H1 (cell line): ENCODE measurements around the gene HPX. TPM values are rescaled to one million over a fixed set of nuclear protein-coding genes. Genes with fewer than 3 reads are reported as not detected.

Source experiments
- CTCF ChIA-PET: fragments of 300-600 bp; sonication (Branson Sonifier 250); formaldehyde crosslinking; loops from one replicate; lab custom pipeline; 2021; ENCODE audit not compliant: partially characterized antibody; lab: Charles Lee
- POLR2A ChIA-PET: fragments of 300-600 bp; sonication (Branson Sonifier 250); formaldehyde crosslinking; loops from one replicate; lab custom pipeline; 2021; ENCODE audit warnings: inconsistent platforms; ENCODE audit not compliant: partially characterized antibody; lab: Charles Lee
- DNase-seq, 2 experiments: peaks; one replicate each; pipeline versions ENCODE4 v3.0.0 to v3.0.0-alpha.2; 2010 to 2022; ENCODE audit warnings: low spot score in 2 of 2, low read depth in 1 of 2, mixed read lengths in 1 of 2
- FAIRE-seq: peaks from 2 replicates; lab custom pipeline; 2011; peaks lifted over from hg19 to GRCh38; lab: Jason Lieb, UNC
- H2AFZ ChIP-seq: 2 replicates; pipeline ENCODE4 v1.8.1; 2012; ENCODE audit warnings: low read length, inconsistent platforms
- H2AK5ac ChIP-seq: 2 replicates; pipeline ENCODE4 v1.6.1; 2013; ENCODE audit warnings: low read depth, low read length
- H2BK120ac ChIP-seq: replicated peaks from 2 replicates; pipeline ENCODE3; 2013; ENCODE audit warnings: low read depth, low read length, inconsistent platforms
- H2BK12ac ChIP-seq: 2 replicates; pipeline ENCODE4 v1.6.1; 2013; ENCODE audit warnings: low read depth, low read length
- H2BK15ac ChIP-seq: 2 replicates; pipeline ENCODE4 v1.6.1; 2013; ENCODE audit warnings: low read length
- H2BK20ac ChIP-seq: 2 replicates; pipeline ENCODE4 v1.6.1; 2013; ENCODE audit warnings: low read length
- H2BK5ac ChIP-seq: 2 replicates; pipeline ENCODE4 v1.6.1; 2013; ENCODE audit warnings: low read depth, low read length
- H3K14ac ChIP-seq: 2 replicates; pipeline ENCODE4 v1.6.1; 2013; ENCODE audit warnings: inconsistent platforms; ENCODE audit not compliant: insufficient read length
- H3K18ac ChIP-seq: 2 replicates; pipeline ENCODE4 v1.6.1; 2013; ENCODE audit warnings: low read length; ENCODE audit errors: extremely low read depth
- H3K23ac ChIP-seq: 2 replicates; pipeline ENCODE4 v1.6.1; 2013; ENCODE audit warnings: inconsistent platforms; ENCODE audit not compliant: insufficient read length
- H3K23me2 ChIP-seq: 2 replicates; pipeline ENCODE4 v1.6.1; 2013; ENCODE audit warnings: low read depth, low read length
- H3K27ac ChIP-seq: 2 replicates; pipeline ENCODE4 v1.6.1; 2011; ENCODE audit warnings: low read depth, low read length, inconsistent platforms
- H3K27me3 ChIP-seq, 4 experiments: replicated peaks in 1 of 4; 1 replicate in 1 of 4; 2 replicates in 3 of 4; pipeline versions ENCODE4 v1.6.1 to v1.8.1; 2011 to 2013; ENCODE audit warnings: low read length in 3 of 4, mild to moderate bottlenecking in 3 of 4, inconsistent platforms in 2 of 4, mixed read lengths in 2 of 4, moderate library complexity in 1 of 4; ENCODE audit not compliant: control insufficient read depth in 3 of 4, insufficient read depth in 3 of 4; ENCODE audit errors: extremely low read depth in 1 of 4
- H3K36me3 ChIP-seq, 4 experiments: 2 replicates each; pipeline versions ENCODE4 v1.6.1 to v1.8.1; 2011 to 2013; ENCODE audit warnings: mild to moderate bottlenecking in 4 of 4, low read length in 3 of 4, moderate library complexity in 2 of 4, control low read depth in 1 of 4, inconsistent platforms in 1 of 4; ENCODE audit not compliant: insufficient read depth in 4 of 4, control insufficient read depth in 2 of 4
- H3K4ac ChIP-seq: replicated peaks from 2 replicates; pipeline ENCODE3; 2013; ENCODE audit warnings: low read length, low read depth, mixed read lengths, inconsistent platforms; ENCODE audit not compliant: insufficient read length
- H3K4me1 ChIP-seq, 4 experiments: replicated peaks in 1 of 4; 1 replicate in 1 of 4; 2 replicates in 3 of 4; pipeline versions ENCODE4 v1.6.1 to v1.8.1; 2011 to 2013; ENCODE audit warnings: low read length in 3 of 4, inconsistent platforms in 2 of 4, mixed read lengths in 1 of 4; ENCODE audit not compliant: insufficient read depth in 4 of 4, control insufficient read depth in 3 of 4
- H3K4me2 ChIP-seq, 2 experiments: 2 replicates each; pipeline versions ENCODE4 v1.6.1 to v1.8.1; 2011 to 2013; ENCODE audit warnings: low read depth in 2 of 2, low read length in 2 of 2, control low read depth in 1 of 2, inconsistent platforms in 1 of 2, mild to moderate bottlenecking in 1 of 2; ENCODE audit not compliant: insufficient read depth in 1 of 2
- H3K4me3 ChIP-seq, 4 experiments: fragments of 200-600, 300-600 bp in 1 of 4; sonication (generic), shearing (Covaris generic), sonication (Bioruptor Twin) in 1 of 4; 2 replicates each; pipeline versions ENCODE4 v1.5.1 to v1.8.1; 2011 to 2016; ENCODE audit warnings: low read length in 4 of 4, low read depth in 3 of 4, control low read depth in 2 of 4, inconsistent platforms in 2 of 4, mild to moderate bottlenecking in 2 of 4, mixed read lengths in 1 of 4, moderate library complexity in 1 of 4; ENCODE audit not compliant: insufficient read depth in 2 of 4; ENCODE audit errors: extremely low read depth in 1 of 4
- H3K56ac ChIP-seq: replicated peaks from 2 replicates; pipeline ENCODE3; 2013; ENCODE audit warnings: low read depth, mild to moderate bottlenecking, mixed read lengths, low read length, inconsistent platforms; ENCODE audit not compliant: insufficient read length
- H3K79me1 ChIP-seq: 2 replicates; pipeline ENCODE4 v1.6.1; 2013; ENCODE audit warnings: low read depth, low read length, control low read depth
- H3K79me2 ChIP-seq, 2 experiments: 2 replicates each; pipeline versions ENCODE4 v1.6.1 to v1.8.1; 2012 to 2013; ENCODE audit warnings: low read length in 2 of 2, mild to moderate bottlenecking in 2 of 2, inconsistent platforms in 1 of 2; ENCODE audit not compliant: insufficient read depth in 2 of 2, control insufficient read depth in 1 of 2
- H3K9ac ChIP-seq, 4 experiments: replicated peaks in 1 of 4; 1 replicate in 1 of 4; 2 replicates in 3 of 4; pipeline versions ENCODE4 v1.6.1 to v1.8.1; 2011 to 2013; ENCODE audit warnings: low read depth in 3 of 4, low read length in 3 of 4, control low read depth in 2 of 4, mild to moderate bottlenecking in 2 of 4, moderate library complexity in 2 of 4, inconsistent platforms in 1 of 4; ENCODE audit errors: extremely low read depth in 1 of 4
- H3K9me3 ChIP-seq, 2 experiments: 2 replicates each; pipeline versions ENCODE4 v1.6.1 to v1.8.1; 2012 to 2013; ENCODE audit warnings: mild to moderate bottlenecking in 2 of 2, moderate library complexity in 2 of 2, control low read depth in 1 of 2, inconsistent platforms in 1 of 2, low read depth in 1 of 2, low read length in 1 of 2, mixed read lengths in 1 of 2; ENCODE audit not compliant: insufficient read depth in 2 of 2
- H4K20me1 ChIP-seq, 2 experiments: replicated peaks in 1 of 2; 2 replicates each; pipeline versions ENCODE3 to v1.8.1; 2011 to 2013; ENCODE audit warnings: inconsistent platforms in 2 of 2, low read length in 2 of 2, mild to moderate bottlenecking in 1 of 2; ENCODE audit not compliant: insufficient read depth in 2 of 2, control insufficient read depth in 1 of 2
- H4K5ac ChIP-seq: 2 replicates; pipeline ENCODE4 v1.6.1; 2013; ENCODE audit warnings: low read length, low read depth, mixed read lengths, inconsistent platforms; ENCODE audit not compliant: insufficient read length
- H4K8ac ChIP-seq: 2 replicates; pipeline ENCODE4 v1.8.0; 2013; ENCODE audit warnings: mild to moderate bottlenecking, moderate library complexity, low read length, inconsistent platforms; ENCODE audit not compliant: insufficient read depth; ENCODE audit errors: extremely low read depth
- H4K91ac ChIP-seq: replicated peaks from 2 replicates; pipeline ENCODE3; 2013; ENCODE audit warnings: low read length, mixed read lengths, inconsistent platforms; ENCODE audit not compliant: insufficient read length
- CBX5 ChIP-seq: fragments of 300-800, 300-1000 bp; sonication (generic); IDR thresholded peaks from 2 replicates; pipeline ENCODE4 v1.7.1; 2016; ENCODE audit warnings: antibody characterized with exemption, low read length, low read depth
- CREB1 ChIP-seq: IDR thresholded peaks from 2 replicates; pipeline ENCODE4 v1.6.1; 2012; ENCODE audit warnings: inconsistent platforms
- CTCF ChIP-seq, 3 experiments: IDR thresholded peaks; 1 replicate in 2 of 3; 2 replicates in 1 of 3; pipeline versions ENCODE4 v1.5.1 to v1.6.1; 2011; ENCODE audit warnings: low read length in 3 of 3, mild to moderate bottlenecking in 3 of 3, inconsistent platforms in 2 of 3, low read depth in 1 of 3, moderate library complexity in 1 of 3; ENCODE audit not compliant: insufficient read depth in 1 of 3; ENCODE audit errors: control extremely low read depth in 1 of 3
- HDAC6 ChIP-seq: IDR thresholded peaks from one replicate; pipeline ENCODE4 v1.7.1; 2012; ENCODE audit warnings: low read depth, mild to moderate bottlenecking, inconsistent platforms, low read length, moderate library complexity
- KDM1A ChIP-seq: fragments of 200-600, 300-600 bp; sonication (generic); IDR thresholded peaks from 2 replicates; pipeline ENCODE4 v1.7.1; 2016; ENCODE audit warnings: mild to moderate bottlenecking, low read length, borderline replicate concordance
- KDM5A ChIP-seq: fragments of 200-600 bp; IDR thresholded peaks from 2 replicates; pipeline ENCODE4 v1.7.1; 2012; ENCODE audit warnings: mild to moderate bottlenecking, low read length, inconsistent platforms, mixed read lengths
- POLR2A ChIP-seq, 2 experiments: IDR thresholded peaks; 1 replicate in 1 of 2; 2 replicates in 1 of 2; pipeline ENCODE4 v1.6.1; 2011; ENCODE audit warnings: low read depth in 2 of 2, low read length in 2 of 2, mild to moderate bottlenecking in 2 of 2; ENCODE audit errors: control extremely low read depth in 1 of 2
- POU5F1 ChIP-seq: IDR thresholded peaks from 2 replicates; pipeline ENCODE4 v1.6.1; 2011; ENCODE audit warnings: low read depth, mild to moderate bottlenecking, low read length, moderate library complexity
- RBBP5 ChIP-seq: IDR thresholded peaks from 2 replicates; pipeline ENCODE4 v1.7.1; 2012; ENCODE audit warnings: low read depth, mild to moderate bottlenecking, inconsistent platforms, low read length, moderate library complexity, borderline replicate concordance
- SP1 ChIP-seq: IDR thresholded peaks from 2 replicates; pipeline ENCODE4 v1.6.1; 2011; ENCODE audit warnings: low read depth, low read length
- TBP ChIP-seq: IDR thresholded peaks from 2 replicates; pipeline ENCODE4 v1.6.1; 2011; ENCODE audit warnings: low read depth, low read length, improper control_type of control experiment
- TEAD4 ChIP-seq: IDR thresholded peaks from 2 replicates; pipeline ENCODE4 v1.6.1; 2012; ENCODE audit warnings: low read depth, low read length, inconsistent platforms, mixed read lengths
- WGBS, 2 experiments: shearing (Covaris generic) in 1 of 2; methylation state at CpG; one replicate each; pipeline versions ENCODE4 v1.1.6 to v1.1.7; 2013 to 2015; ENCODE audit warnings: low lambda C conversion rate in 2 of 2, mixed read lengths in 2 of 2, inconsistent platforms in 1 of 2, low coverage in 1 of 2, missing lambda C conversion rate in 1 of 2; ENCODE audit not compliant: insufficient replicate concordance in 2 of 2, insufficient coverage in 1 of 2, insufficient read length in 1 of 2; ENCODE audit errors: extremely low coverage in 1 of 2, missing lambda C conversion rate in 1 of 2; 5-methylcytosine and 5-hydroxymethylcytosine counted together
- polyA plus RNA-seq, 7 experiments: library from polyadenylated mRNA; depleted of rRNA in 3 of 7; stranded (reverse) in 5 of 7; unstranded in 2 of 7; fragments of >200 nt in 5 of 7; fragments of 200-250 nt in 2 of 7; gene quantifications; 1 replicate in 5 of 7; 2 replicates in 1 of 7; 4 replicates in 1 of 7; pipeline versions ENCODE4 v1.2.1 to v1.2.3, GENCODE V29; 2011 to 2013; ENCODE audit warnings: missing spikeins in 2 of 7, mixed read lengths in 2 of 7
- total RNA-seq: library from RNA; stranded (reverse); fragmentation: NEBNext Ultra II Directional; extraction: Animal tissue kit (Norgen Biotek cat#: 25700); gene quantifications from 2 replicates; pipeline ENCODE4 v1.2.1, GENCODE V29; 2021

The HPX gene
- total and polyA plus RNA-seq, 2 of the 8 experiments (the other 6 are each of a cell fraction or from before 2014, with no cell fraction given) = 0.80 to 0.97 TPM

- POLR2A ChIA-PET = interaction anchor here (0.9 to 2.2 kb wide), 13 partner anchors 8 to 125 kb away, joined by 3 to 13 read pairs (median 5); partner anchors contain the start of genes DNHD1, HPX, SMPD1 and TRIM3
- FAIRE-seq = no peak
- no peak for TF ChIP-seq CTCF (IDR thresholded peaks at IDR 0.05; ENCODE audit: control extremely low read depth in 1 of 3, insufficient read depth in 1 of 3, low read depth in 1 of 3, low read length in 3 of 3)
- TF ChIP-seq RBBP5 = no peak
- no peak for TF ChIP-seq KDM1A
- TF ChIP-seq CBX5 = no peak
- TF ChIP-seq TBP = no peak
- no peak for TF ChIP-seq KDM5A
- no peak for TF ChIP-seq SP1
- TF ChIP-seq POU5F1 = no peak
- TF ChIP-seq HDAC6 = no peak
- no peak for TF ChIP-seq CREB1
- no peak for TF ChIP-seq TEAD4
- no peak for TF ChIP-seq POLR2A (IDR thresholded peaks at IDR 0.05; ENCODE audit: control extremely low read depth in 1 of 2, low read depth in 2 of 2, low read length in 2 of 2)
These were observed 41.1 kb upstream of the HPX start for GRCh38 chr11:6481924-6482275.

More at GRCh38 chr11:6481924-6482275, 41.1 kb upstream of the HPX start:
- DNase-seq = no peak
- peak overlapping the region; percentile 97 to 99 for H3K4me2 ChIP-seq
- peaks cover 14 to 39% of the 10 kb centered on the region in 2 experiments for H3K79me2 ChIP-seq
- peaks cover 1 to 12% of the 10 kb centered on the region in 2 experiments for H4K20me1 ChIP-seq
- H4K8ac ChIP-seq = peak overlapping the region; percentile 94; the same call in 1 of the 2 replicates
- H2AFZ ChIP-seq = no peak overlapping the region
- peak overlapping the region; percentile 91 for H2AK5ac ChIP-seq
- H3K36me3 ChIP-seq = peaks cover 21 to 69% (median 46%) of the 10 kb centered on the region in 4 experiments
- H3K18ac ChIP-seq = no peak overlapping the region
- H3K14ac ChIP-seq = no peak overlapping the region
- H2BK20ac ChIP-seq = no peak overlapping the region
- H3K4ac ChIP-seq = peak overlapping the region; percentile 41
- peak overlapping the region; percentile 95 to 98 (median 97) for H3K9ac ChIP-seq
- H3K23me2 ChIP-seq = peaks cover 11% of the 10 kb centered on the region
- H3K27me3 ChIP-seq = no peaks in the 10 kb centered on the region
- H3K4me3 ChIP-seq = peak overlapping the region; percentile 89 to 100 (median 100)
- H4K5ac ChIP-seq = peak overlapping the region; percentile 11
- H2BK12ac ChIP-seq = peak overlapping the region; percentile 94
- no peak overlapping the region for H2BK120ac ChIP-seq
- peak overlapping the region; percentile 92 for H2BK5ac ChIP-seq
- H4K91ac ChIP-seq = no peak overlapping the region
- H3K27ac ChIP-seq = peak overlapping the region; percentile 93
- H2BK15ac ChIP-seq = 0 out of 2 replicates have a peak overlapping the region, but pooled peaks have one; percentile 67
- 40% methylated on average over 13 of the region's 13 CpGs; no CpG with 5 or more reads in 1 of the 2 experiments for WGBS, 2 experiments
- CTCF ChIA-PET = interaction anchor here (0.9 to 2.5 kb wide), 11 partner anchors 8 to 212 kb away, joined by 3 to 12 read pairs (median 4); partner anchors contain the start of gene DNHD1
- H3K4me1 ChIP-seq = peaks cover 4 to 13% (median 5%) of the 10 kb centered on the region in 4 experiments
- H3K56ac ChIP-seq = no peak overlapping the region
- H3K23ac ChIP-seq = no peak overlapping the region
- peaks cover 14% of the 10 kb centered on the region for H3K79me1 ChIP-seq
- no peaks in the 10 kb centered on the region for H3K9me3 ChIP-seq
